ENCODE results near the gene SND1. TPM values are rescaled to one million over a fixed set of nuclear protein-coding genes. Genes with fewer than 3 reads are reported as not detected.
A peak's percentile ranks its signal among the peaks of the same experiment; 100 is the strongest.

SND1 gene
- total and polyA plus RNA-seq, 4 donors, result 50.3 to 150 (median 105) TPM

GRCh38 chr7:127885843-127886242 lies 233.8 kb downstream of the SND1 start:
- H3K4me3 ChIP-seq (ENCODE audit: low read length in 2 of 2), result no peak overlapping the region
- peaks cover 8 to 15% of the 10 kb centered on the region in 2 donors for H3K4me1 ChIP-seq (ENCODE audit: control insufficient read depth in 1 of 2, insufficient read depth in 2 of 2, low read length in 2 of 2)
- H3K27ac ChIP-seq (ENCODE audit: low read depth in 1 of 2, low read length in 2 of 2), result no peak overlapping the region
- WGBS, 2 donors, result 0 to 4% methylated on average over 4 of the region's 4 CpGs
- intact Hi-C loops (cut with DNase I), result no loop called here
- DNase-seq (peak in 1 of 2 donors; percentile 55), ATAC-seq (ENCODE audit: low FRiP score) (peak; percentile 77)
- H3K27me3 ChIP-seq (ENCODE audit: control insufficient read depth in 1 of 2, insufficient read depth in 2 of 2, low read length in 1 of 2), result no peaks in the 10 kb centered on the region
- H3K9me3 ChIP-seq (ENCODE audit: control insufficient read depth, low read length), result no peaks in the 10 kb centered on the region
- peaks cover 0 to 2% of the 10 kb centered on the region in 2 donors for H3K36me3 ChIP-seq (ENCODE audit: control insufficient read depth in 1 of 2, insufficient read depth in 2 of 2, low read length in 1 of 2)

DNA sequence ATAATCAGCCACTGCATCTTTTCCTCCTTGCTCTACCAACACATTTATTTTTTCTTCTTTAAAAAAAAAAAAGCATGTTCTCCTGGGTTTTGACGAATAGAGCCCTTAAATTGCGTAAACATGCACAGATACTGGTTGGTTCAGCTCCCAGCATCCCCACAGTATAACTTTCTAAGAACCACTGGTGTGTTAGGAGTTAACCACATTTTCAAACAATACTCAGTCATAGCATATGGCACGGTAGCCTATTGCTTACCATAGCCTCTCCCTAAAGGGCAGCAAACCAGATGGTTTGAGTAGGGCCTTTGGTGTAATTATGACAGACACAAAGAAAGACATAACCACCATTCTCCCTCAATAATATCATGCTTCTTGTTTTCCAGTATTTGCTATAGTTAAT lies 234.3 kb downstream of the SND1 start:
- Histone ChIP-seq H3K27ac (ENCODE audit: low read depth in 1 of 2, low read length in 2 of 2) (no peak overlapping the region), H3K27me3 (ENCODE audit: control insufficient read depth in 1 of 2, insufficient read depth in 2 of 2, low read length in 1 of 2) (no peaks in the 10 kb centered on the region), H3K9me3 (ENCODE audit: control insufficient read depth, low read length) (no peaks in the 10 kb centered on the region), H3K4me3 (ENCODE audit: low read length in 2 of 2) (no peak overlapping the region), H3K4me1 (ENCODE audit: control insufficient read depth in 1 of 2, insufficient read depth in 2 of 2, low read length in 2 of 2) (peaks cover 8 to 15% of the 10 kb centered on the region in 2 donors), H3K36me3 (ENCODE audit: control insufficient read depth in 1 of 2, insufficient read depth in 2 of 2, low read length in 1 of 2) (peaks cover 0 to 2% of the 10 kb centered on the region in 2 donors)
- ATAC-seq (ENCODE audit: low FRiP score) (no peak), DNase-seq (no peak)
- intact Hi-C loops (cut with DNase I), result no loop called here
- WGBS, 2 donors, result 47 to 49% methylated on average over 3 of the region's 3 CpGs

DNA sequence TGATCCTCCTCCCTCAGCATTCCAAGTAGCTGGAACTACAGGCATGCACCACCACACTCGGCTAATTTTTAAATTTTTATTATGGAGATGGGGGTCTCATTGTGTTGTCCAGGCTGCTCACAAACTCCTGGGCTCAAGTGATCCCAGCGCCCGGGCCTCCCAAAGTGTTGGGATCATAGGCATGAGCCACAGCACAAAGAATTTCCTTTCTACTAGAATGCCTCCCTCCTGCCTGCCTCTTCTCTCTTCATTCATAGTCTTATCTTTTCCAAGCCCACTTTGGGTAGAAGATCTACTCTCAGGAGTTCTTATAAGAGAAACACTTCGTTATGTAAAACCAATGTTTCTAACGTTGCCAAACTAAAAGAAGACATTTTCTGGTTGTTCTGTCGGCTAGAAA lies 235.1 kb downstream of the SND1 start:
- Histone ChIP-seq H3K4me1 (ENCODE audit: control insufficient read depth in 1 of 2, insufficient read depth in 2 of 2, low read length in 2 of 2) (peaks cover 8 to 13% of the 10 kb centered on the region in 2 donors), H3K9me3 (ENCODE audit: control insufficient read depth, low read length) (no peaks in the 10 kb centered on the region), H3K4me3 (ENCODE audit: low read length in 2 of 2) (no peak overlapping the region), H3K27ac (ENCODE audit: low read depth in 1 of 2, low read length in 2 of 2) (no peak overlapping the region), H3K36me3 (ENCODE audit: control insufficient read depth in 1 of 2, insufficient read depth in 2 of 2, low read length in 1 of 2) (peaks cover 0 to 2% of the 10 kb centered on the region in 2 donors), H3K27me3 (ENCODE audit: control insufficient read depth in 1 of 2, insufficient read depth in 2 of 2, low read length in 1 of 2) (no peaks in the 10 kb centered on the region)
- ATAC-seq (ENCODE audit: low FRiP score) (no peak), DNase-seq (no peak)
- intact Hi-C loops (cut with DNase I), result no loop called here
- WGBS, 2 donors, result 93 to 94% methylated on average over 6 of the region's 6 CpGs

GRCh38 chr7:127887631-127888030 lies 235.6 kb downstream of the SND1 start:
- no peak for DNase-seq
- Histone ChIP-seq H3K4me3 (ENCODE audit: low read length in 2 of 2) (no peak overlapping the region), H3K27ac (ENCODE audit: low read depth in 1 of 2, low read length in 2 of 2) (no peak overlapping the region), H3K4me1 (ENCODE audit: control insufficient read depth in 1 of 2, insufficient read depth in 2 of 2, low read length in 2 of 2) (peaks cover 8% of the 10 kb centered on the region in 2 donors), H3K9me3 (ENCODE audit: control insufficient read depth, low read length) (no peaks in the 10 kb centered on the region), H3K36me3 (ENCODE audit: control insufficient read depth in 1 of 2, insufficient read depth in 2 of 2, low read length in 1 of 2) (peaks cover 0 to 2% of the 10 kb centered on the region in 2 donors), H3K27me3 (ENCODE audit: control insufficient read depth in 1 of 2, insufficient read depth in 2 of 2, low read length in 1 of 2) (no peaks in the 10 kb centered on the region)
- 94 to 99% methylated on average over 3 of the region's 3 CpGs for WGBS, 2 donors
- intact Hi-C loops (cut with DNase I), result no loop called here
- ATAC-seq (ENCODE audit: low FRiP score), result no peak

- Histone ChIP-seq H3K4me3 (ENCODE audit: low read length in 2 of 2) (no peak overlapping the region), H3K36me3 (ENCODE audit: control insufficient read depth in 1 of 2, insufficient read depth in 2 of 2, low read length in 1 of 2) (peaks cover 0 to 2% of the 10 kb centered on the region in 2 donors), H3K27me3 (ENCODE audit: control insufficient read depth in 1 of 2, insufficient read depth in 2 of 2, low read length in 1 of 2) (no peaks in the 10 kb centered on the region), H3K4me1 (ENCODE audit: control insufficient read depth in 1 of 2, insufficient read depth in 2 of 2, low read length in 2 of 2) (peaks cover 8% of the 10 kb centered on the region in 2 donors), H3K27ac (ENCODE audit: low read depth in 1 of 2, low read length in 2 of 2) (no peak overlapping the region), H3K9me3 (ENCODE audit: control insufficient read depth, low read length) (no peaks in the 10 kb centered on the region)
- no peak for DNase-seq
- ATAC-seq (ENCODE audit: low FRiP score), result no peak
- WGBS, 2 donors, result 29 to 44% methylated on average over 1 of the region's 1 CpG
- intact Hi-C loops (cut with DNase I), result no loop called here
Measured at GRCh38 chr7:127888411-127888810, 236.4 kb downstream of the SND1 start.

DNA sequence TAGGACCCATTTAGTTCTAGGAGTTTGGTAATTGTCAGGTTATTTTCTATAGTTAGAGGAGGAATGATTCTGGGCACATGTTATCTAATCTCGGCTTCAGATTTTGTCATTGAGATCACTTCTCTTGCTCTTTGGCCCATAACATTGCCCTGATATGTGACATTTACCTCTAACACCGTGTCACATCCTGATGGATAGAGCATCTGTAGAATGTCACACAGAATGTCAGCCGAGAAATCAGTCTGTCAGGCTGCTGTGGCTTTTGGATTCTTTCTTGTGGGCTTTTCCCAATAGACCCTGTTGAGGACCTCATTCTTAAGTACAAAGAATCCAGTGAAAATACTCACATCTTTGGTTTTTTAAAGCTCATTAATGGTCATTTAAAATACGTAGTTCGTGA lies 236.8 kb downstream of the SND1 start:
- WGBS, 2 donors, result 87 to 90% methylated on average over 5 of the region's 5 CpGs
- H3K27me3 ChIP-seq (ENCODE audit: control insufficient read depth in 1 of 2, insufficient read depth in 2 of 2, low read length in 1 of 2), result no peaks in the 10 kb centered on the region

GRCh38 chr7:127889677-127890076 lies 237.7 kb downstream of the SND1 start:
- Histone ChIP-seq H3K36me3 (ENCODE audit: control insufficient read depth in 1 of 2, insufficient read depth in 2 of 2, low read length in 1 of 2) (peaks cover 0 to 2% of the 10 kb centered on the region in 2 donors), H3K27ac (ENCODE audit: low read depth in 1 of 2, low read length in 2 of 2) (no peak overlapping the region), H3K9me3 (ENCODE audit: control insufficient read depth, low read length) (no peaks in the 10 kb centered on the region), H3K4me1 (ENCODE audit: control insufficient read depth in 1 of 2, insufficient read depth in 2 of 2, low read length in 2 of 2) (peaks cover under 1 to 3% of the 10 kb centered on the region in 2 donors), H3K4me3 (ENCODE audit: low read length in 2 of 2) (no peak overlapping the region), H3K27me3 (ENCODE audit: control insufficient read depth in 1 of 2, insufficient read depth in 2 of 2, low read length in 1 of 2) (no peaks in the 10 kb centered on the region)
- no peak for DNase-seq
- WGBS, 2 donors, result 90 to 92% methylated on average over 3 of the region's 3 CpGs
- no peak for ATAC-seq (ENCODE audit: low FRiP score)
- intact Hi-C loops (cut with DNase I), result no loop called here

More for the DNA sequence above, 236.8 kb downstream of the SND1 start:
- intact Hi-C loops (cut with DNase I), result no loop called here
- peaks cover 0 to 2% of the 10 kb centered on the region in 2 donors for H3K36me3 ChIP-seq (ENCODE audit: control insufficient read depth in 1 of 2, insufficient read depth in 2 of 2, low read length in 1 of 2)
- no peak for DNase-seq
- no peaks in the 10 kb centered on the region for H3K9me3 ChIP-seq (ENCODE audit: control insufficient read depth, low read length)
- no peak overlapping the region for H3K4me3 ChIP-seq (ENCODE audit: low read length in 2 of 2)
- no peak overlapping the region for H3K27ac ChIP-seq (ENCODE audit: low read depth in 1 of 2, low read length in 2 of 2)
- no peak for ATAC-seq (ENCODE audit: low FRiP score)
- H3K4me1 ChIP-seq (ENCODE audit: control insufficient read depth in 1 of 2, insufficient read depth in 2 of 2, low read length in 2 of 2), result peaks cover 8% of the 10 kb centered on the region in 2 donors

- no peaks in the 10 kb centered on the region for H3K27me3 ChIP-seq (ENCODE audit: control insufficient read depth in 1 of 2, insufficient read depth in 2 of 2, low read length in 1 of 2)
- WGBS, 2 donors, result 93 to 100% methylated on average over 2 of the region's 2 CpGs
- intact Hi-C loops (cut with DNase I), result no loop called here
- H3K27ac ChIP-seq (ENCODE audit: low read depth in 1 of 2, low read length in 2 of 2), result no peak overlapping the region
- H3K36me3 ChIP-seq (ENCODE audit: control insufficient read depth in 1 of 2, insufficient read depth in 2 of 2, low read length in 1 of 2), result peaks cover 0 to 2% of the 10 kb centered on the region in 2 donors
- H3K4me1 ChIP-seq (ENCODE audit: control insufficient read depth in 1 of 2, insufficient read depth in 2 of 2, low read length in 2 of 2), result no peaks in the 10 kb centered on the region
- no peak overlapping the region for H3K4me3 ChIP-seq (ENCODE audit: low read length in 2 of 2)
- no peak for ATAC-seq (ENCODE audit: low FRiP score)
- H3K9me3 ChIP-seq (ENCODE audit: control insufficient read depth, low read length), result no peaks in the 10 kb centered on the region
- no peak for DNase-seq
Measured at GRCh38 chr7:127890726-127891125, 238.7 kb downstream of the SND1 start.

GRCh38 chr7:127891144-127891543 lies 239.2 kb downstream of the SND1 start:
- no peak for ATAC-seq (ENCODE audit: low FRiP score)
- intact Hi-C loops (cut with DNase I), result no loop called here

More at GRCh38 chr7:127891144-127891543, 239.2 kb downstream of the SND1 start:
- Histone ChIP-seq H3K4me3 (ENCODE audit: low read length in 2 of 2) (no peak overlapping the region), H3K36me3 (ENCODE audit: control insufficient read depth in 1 of 2, insufficient read depth in 2 of 2, low read length in 1 of 2) (peaks cover 0 to 2% of the 10 kb centered on the region in 2 donors), H3K9me3 (ENCODE audit: control insufficient read depth, low read length) (no peaks in the 10 kb centered on the region), H3K27ac (ENCODE audit: low read depth in 1 of 2, low read length in 2 of 2) (no peak overlapping the region), H3K4me1 (ENCODE audit: control insufficient read depth in 1 of 2, insufficient read depth in 2 of 2, low read length in 2 of 2) (no peaks in the 10 kb centered on the region), H3K27me3 (ENCODE audit: control insufficient read depth in 1 of 2, insufficient read depth in 2 of 2, low read length in 1 of 2) (no peaks in the 10 kb centered on the region)
- DNase-seq, result no peak
- 97 to 99% methylated on average over 4 of the region's 4 CpGs for WGBS, 2 donors
